ENCODE measurements around the gene AGAP6.
"Not testable (repeated sequence)": the region's sequence is repeated elsewhere in the genome, so short reads cannot be mapped to it uniquely, and the experiment has no call there.

AGAP6 gene

GRCh38 chr10:50027195-50027594 is 39.0 kb downstream of the AGAP6 start:
- DNase-seq = no peak

GRCh38 chr10:50033481-50033880 is 45.3 kb downstream of the AGAP6 start:
- no peak for DNase-seq

- DNase-seq = not testable (repeated sequence)
These were observed 47.1 kb downstream of the AGAP6 start for GRCh38 chr10:50035337-50035736.

- DNase-seq = no peak
These were observed 56.9 kb downstream of the AGAP6 start for GRCh38 chr10:50044941-50045664.

- DNase-seq = not testable (repeated sequence)
These were observed 58.3 kb downstream of the AGAP6 start for GRCh38 chr10:50046457-50046856.

- not testable (repeated sequence) for DNase-seq
These were observed 59.4 kb downstream of the AGAP6 start for GRCh38 chr10:50047594-50047993.

- DNase-seq = peak; percentile 79
These were observed 63.9 kb downstream of the AGAP6 start for GRCh38 chr10:50051995-50052660.

- DNase-seq = not testable (repeated sequence)
These were observed 64.7 kb downstream of the AGAP6 start for GRCh38 chr10:50052778-50053376.

- not testable (repeated sequence) for DNase-seq
These were observed 67.5 kb downstream of the AGAP6 start for GRCh38 chr10:50055494-50056292.

- DNase-seq = not testable (repeated sequence)
These were observed 68.4 kb downstream of the AGAP6 start for GRCh38 chr10:50056654-50057053.

GRCh38 chr10:50058727-50059126 is 70.5 kb downstream of the AGAP6 start:
- not testable (repeated sequence) for DNase-seq

GRCh38 chr10:50059946-50060345 is 71.7 kb downstream of the AGAP6 start:
- not testable (repeated sequence) for DNase-seq
